ENCODE measurements around the gene POU1F1.
"Not testable (repeated sequence)": the region's sequence is repeated elsewhere in the genome, so short reads cannot be mapped to it uniquely, and the experiment has no call there.

The POU1F1 gene

GRCh38 chr3:87276484-87276883 is at the start of gene POU1F1:
TSS of gene POU1F1 (minus strand) at chr3:87276584. CDS start at chr3:87276462, 122 bp downstream.
- no peak for DNase-seq (ENCODE audit: low spot score)

GRCh38 chr3:87324609-87325008 is 48.2 kb upstream of the POU1F1 start:
- no peak for DNase-seq (ENCODE audit: low spot score)

DNA sequence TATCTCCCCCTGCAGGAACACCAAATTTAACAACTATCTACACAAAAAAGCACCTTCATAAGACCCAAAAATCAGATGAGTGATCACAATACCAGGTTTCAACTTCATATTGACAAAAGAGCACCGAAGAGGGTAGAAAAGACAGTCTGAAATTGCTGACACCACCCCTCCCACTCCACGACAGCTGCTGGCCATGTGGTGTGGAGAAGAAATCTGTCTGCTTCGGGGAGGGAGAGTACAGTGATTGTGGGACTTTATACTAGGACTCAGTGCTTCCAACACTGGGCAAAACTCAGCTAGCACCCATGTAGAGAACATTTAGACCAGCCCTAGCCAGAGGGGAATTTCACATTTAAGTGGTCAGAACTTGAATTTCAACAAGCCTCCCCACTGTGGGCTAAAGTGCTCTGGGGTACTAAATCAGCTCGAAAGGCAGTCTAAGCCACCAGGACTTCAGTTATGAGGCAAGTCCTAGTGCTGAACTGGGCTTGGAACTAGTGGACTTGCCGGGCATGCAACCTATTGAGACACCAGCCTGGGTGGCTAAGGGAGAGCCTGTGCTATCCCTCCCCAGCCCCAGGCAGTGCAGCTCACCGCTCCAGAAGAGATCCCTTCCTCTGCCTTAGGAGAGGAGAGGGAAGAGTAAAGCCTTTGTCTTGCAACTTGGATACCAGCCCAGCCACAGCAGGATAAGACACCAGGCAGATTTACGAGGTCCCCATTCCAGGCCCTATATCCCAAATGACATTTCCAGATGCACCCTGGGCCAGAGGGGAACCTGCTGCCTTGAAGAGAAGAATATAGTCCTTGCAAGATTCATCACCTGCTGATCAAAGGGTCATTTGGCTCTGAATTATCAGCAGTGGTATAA is 44.6 kb upstream of the POU1F1 start:
- DNase-seq (ENCODE audit: low spot score) = no peak

DNA sequence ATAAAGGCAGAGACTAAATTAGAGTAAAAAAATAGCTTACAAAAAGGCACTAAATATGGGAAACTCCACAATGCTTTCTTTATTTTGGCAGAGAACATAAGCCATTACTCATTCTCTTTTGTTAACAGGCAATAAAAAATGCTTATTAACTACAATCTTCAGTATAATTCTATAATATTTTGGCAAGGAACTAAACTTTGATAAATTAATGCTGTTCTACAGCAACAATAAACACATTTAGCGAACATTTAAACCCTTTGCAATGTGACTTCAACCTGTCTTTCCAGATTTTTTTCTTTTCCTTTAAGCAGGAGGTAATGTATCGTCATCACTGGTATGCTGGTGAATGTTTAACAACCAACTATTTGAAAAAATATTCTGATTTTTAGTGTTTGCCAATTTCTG is 42.2 kb upstream of the POU1F1 start:
- DNase-seq (ENCODE audit: low spot score) = no peak

- DNase-seq (ENCODE audit: low spot score) = no peak
Observed at GRCh38 chr3:87317779-87318178, 41.4 kb upstream of the POU1F1 start.

- no peak for DNase-seq (ENCODE audit: low spot score)
Observed at GRCh38 chr3:87313641-87314040, 37.3 kb upstream of the POU1F1 start.

DNA sequence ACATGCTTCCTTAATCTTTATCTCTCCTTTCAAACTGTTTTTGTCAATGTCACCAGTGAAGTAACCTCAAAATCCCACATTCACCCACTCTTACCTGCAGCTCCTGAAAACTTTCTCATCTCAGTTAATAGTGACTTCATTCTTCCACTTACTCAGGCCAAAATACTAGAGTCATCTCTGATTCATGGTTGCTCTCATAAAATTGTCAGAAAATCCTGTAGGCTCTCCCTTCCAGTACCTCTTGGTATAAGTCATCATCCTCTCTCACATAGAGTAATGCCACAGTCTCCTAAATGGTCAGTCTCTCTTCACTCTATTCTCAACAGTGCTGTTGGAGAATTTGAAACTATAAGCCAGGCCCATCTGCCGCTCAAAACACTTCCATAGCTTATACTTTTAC is 34.9 kb upstream of the POU1F1 start:
- DNase-seq (ENCODE audit: low spot score) = no peak

DNA sequence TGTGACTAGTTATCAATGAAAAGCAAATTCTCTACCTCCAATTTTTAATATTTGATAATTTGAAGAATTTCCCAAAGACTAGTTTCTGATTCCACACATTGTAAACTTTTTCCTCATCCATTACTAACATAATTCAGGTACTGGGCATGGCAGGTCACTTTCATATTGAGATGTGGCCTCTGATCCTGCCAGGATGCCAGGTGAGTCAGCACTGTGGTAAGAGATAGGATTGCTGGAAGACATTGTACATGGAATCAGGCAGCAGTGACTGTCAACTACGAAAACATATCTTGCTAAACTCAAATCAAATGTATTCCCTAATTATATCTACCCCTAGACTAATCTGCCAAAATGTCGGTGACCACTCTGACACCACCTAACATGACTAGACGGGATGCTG is 33.2 kb upstream of the POU1F1 start:
- DNase-seq (ENCODE audit: low spot score) = no peak

GRCh38 chr3:87307805-87308204 is 31.4 kb upstream of the POU1F1 start:
- DNase-seq (ENCODE audit: low spot score) = no peak

DNA sequence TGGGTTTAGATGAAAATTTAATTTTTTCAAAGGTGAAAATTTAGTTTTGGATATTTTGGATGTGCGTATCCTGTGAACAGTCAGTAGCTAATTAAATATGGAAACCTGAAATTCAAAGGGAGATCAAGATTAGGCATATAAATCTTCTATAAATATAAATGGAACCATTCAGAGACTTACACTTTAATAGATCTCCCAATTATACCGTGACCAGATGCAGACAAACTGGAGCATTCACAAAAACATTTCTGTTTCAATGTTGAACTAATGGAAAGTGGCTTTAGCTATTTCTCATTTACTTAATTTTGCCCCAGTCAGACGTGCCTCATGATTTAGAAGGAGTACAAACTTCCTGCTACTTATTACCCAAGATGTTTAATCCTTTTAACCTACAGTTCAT is 29.1 kb upstream of the POU1F1 start:
- no peak for DNase-seq (ENCODE audit: low spot score)

- DNase-seq (ENCODE audit: low spot score) = not testable (repeated sequence)
Observed at GRCh38 chr3:87305031-87305430, 28.6 kb upstream of the POU1F1 start.

- DNase-seq (ENCODE audit: low spot score) = peak; percentile 8
Observed at GRCh38 chr3:87298111-87298718, 21.8 kb upstream of the POU1F1 start.

DNA sequence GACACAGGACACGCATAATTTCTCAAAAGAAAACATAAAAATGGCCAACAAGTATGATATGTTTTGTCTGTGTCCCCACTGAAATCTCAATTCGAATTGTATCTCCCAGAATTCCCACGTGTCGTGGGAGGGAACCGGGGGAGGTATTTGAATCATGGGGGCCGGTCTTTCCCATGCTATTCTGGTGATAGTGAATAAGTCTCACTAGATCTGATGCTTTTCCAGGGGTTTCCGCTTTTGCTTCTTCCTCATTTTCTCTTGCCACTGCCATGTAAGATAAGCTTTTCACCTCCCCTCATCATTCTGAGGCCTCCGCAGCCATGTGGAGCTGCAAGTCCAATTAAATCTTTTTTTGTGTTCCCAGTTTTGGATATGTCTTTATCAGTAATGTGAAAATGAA is 12.1 kb upstream of the POU1F1 start:
- DNase-seq (ENCODE audit: low spot score) = no peak

- peak; percentile 27 for DNase-seq (ENCODE audit: low spot score)
Observed at GRCh38 chr3:87287011-87287410, 10.6 kb upstream of the POU1F1 start.

DNA sequence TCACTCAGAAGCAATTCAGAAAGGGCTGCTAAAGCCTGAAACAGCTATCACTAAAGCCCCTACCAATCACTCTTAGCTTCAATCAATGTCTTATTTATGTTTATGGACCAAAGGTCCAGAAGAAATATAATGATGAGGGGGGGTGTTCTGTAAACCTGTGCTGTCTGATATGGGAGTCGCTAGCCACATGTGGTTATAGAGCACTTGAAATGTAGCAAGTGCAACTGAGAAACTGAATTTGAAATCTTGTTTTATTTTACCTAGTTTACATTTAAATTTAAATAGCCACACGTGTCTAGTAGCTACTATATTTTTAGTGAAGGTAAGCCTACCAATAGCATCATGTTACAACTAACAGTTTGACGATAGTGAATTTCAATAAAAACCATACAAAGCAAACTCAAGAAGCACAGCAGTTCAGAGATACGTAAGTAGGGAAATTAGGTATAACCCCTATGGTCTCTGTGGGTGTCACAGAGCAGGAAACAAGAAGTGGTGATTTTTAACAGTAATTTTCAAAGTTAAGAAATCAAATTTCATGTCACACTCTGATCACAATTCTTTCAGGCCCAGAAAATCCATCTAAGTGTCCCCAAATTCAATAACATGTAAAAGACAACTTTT is 3.6 kb downstream of the POU1F1 start:
- DNase-seq (ENCODE audit: low spot score) = no peak

DNA sequence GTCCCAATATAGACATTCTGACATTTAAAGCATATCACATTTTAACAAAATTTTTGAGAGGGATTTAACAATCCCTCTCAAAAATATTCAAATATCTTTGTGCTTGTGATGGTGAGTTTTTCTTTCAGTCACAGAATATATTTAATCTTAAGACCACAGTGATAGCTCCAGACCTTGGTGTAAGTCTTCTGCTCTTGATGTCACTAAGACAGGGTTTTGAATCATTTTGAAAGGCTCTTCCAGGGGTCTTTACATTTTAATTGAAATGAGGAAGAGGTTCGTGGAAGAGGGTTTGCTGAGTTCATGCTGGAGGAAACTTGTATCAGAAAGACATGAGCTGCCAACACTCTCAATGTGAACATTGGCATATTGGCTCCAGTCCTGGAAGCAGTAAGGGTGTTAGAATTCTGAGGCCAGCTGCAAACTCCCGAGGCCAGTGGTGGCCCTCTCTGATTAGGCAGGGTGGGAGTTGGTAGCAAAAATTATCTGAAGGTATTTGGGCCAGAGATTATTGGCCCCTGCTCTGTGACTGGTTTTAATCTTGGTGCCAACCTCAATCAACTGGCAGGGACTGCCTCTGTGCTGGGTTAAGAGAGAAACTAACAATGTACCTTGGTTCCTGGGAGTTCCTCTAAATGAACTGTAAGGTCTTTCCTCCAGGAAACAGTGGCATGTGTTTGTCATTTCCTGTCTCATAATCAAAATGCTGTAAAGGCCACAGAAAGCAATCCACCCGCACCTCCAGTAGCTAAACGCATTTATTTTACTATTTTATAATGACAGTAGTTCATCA is 5.3 kb downstream of the POU1F1 start:
- DNase-seq (ENCODE audit: low spot score) = no peak

GRCh38 chr3:87269723-87270122 is 6.7 kb downstream of the POU1F1 start:
- no peak for DNase-seq (ENCODE audit: low spot score)

GRCh38 chr3:87268646-87269211 is 7.7 kb downstream of the POU1F1 start:
- no peak for DNase-seq (ENCODE audit: low spot score)

GRCh38 chr3:87267953-87268645 is 8.3 kb downstream of the POU1F1 start:
- DNase-seq (ENCODE audit: low spot score) = no peak

DNA sequence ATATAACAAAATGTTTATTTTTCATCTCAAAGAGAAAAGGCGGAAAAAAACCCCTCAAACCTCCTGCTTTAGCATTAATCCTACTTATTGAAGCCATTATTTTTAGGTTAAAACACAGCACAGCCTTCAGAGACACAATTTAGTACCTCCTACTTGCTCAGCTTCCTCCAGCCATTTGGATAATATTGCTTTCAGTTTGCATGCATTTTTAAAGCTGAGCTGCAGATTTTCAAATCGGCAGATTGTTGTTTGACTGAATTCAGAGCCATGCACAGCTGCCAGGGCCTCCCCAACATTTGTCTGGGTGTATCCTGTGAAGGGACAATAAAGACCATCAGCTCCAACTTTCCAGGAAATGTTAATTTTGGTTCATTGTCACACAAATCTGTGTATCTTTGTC is 14.5 kb downstream of the POU1F1 start:
- no peak for DNase-seq (ENCODE audit: low spot score)

- peak; percentile 8 for DNase-seq (ENCODE audit: low spot score)
Observed at GRCh38 chr3:87260270-87260669, 16.1 kb downstream of the POU1F1 start.
